Mesothelial cell of epicardium (in vitro differentiated cells): ENCODE results near the gene DNAL1. TPM values are rescaled to one million over a fixed set of nuclear protein-coding genes. Genes with fewer than 3 reads are reported as not detected.
"Not testable (repeated sequence)": the region's sequence is repeated elsewhere in the genome, so short reads cannot be mapped to it uniquely, and the experiment has no call there.

Source experiments
- DNase-seq, 2 experiments: peaks; one replicate each; pipeline ENCODE4 v3.0.0; 2021; ENCODE audit warnings: low spot score in 2 of 2; ENCODE audit not compliant: unreplicated experiment in 2 of 2
- H3K27ac Mint-ChIP-seq: 2 replicates; pipeline ENCODE4 v1.8.0; 2021; ENCODE audit warnings: mixed read lengths
- H3K27me3 Mint-ChIP-seq: 2 replicates; pipeline ENCODE4 v1.8.0; 2021; ENCODE audit warnings: low read depth, mixed read lengths
- H3K36me3 Mint-ChIP-seq: 2 replicates; pipeline ENCODE4 v1.8.0; 2021; ENCODE audit warnings: mixed read lengths
- H3K4me1 Mint-ChIP-seq: 2 replicates; pipeline ENCODE4 v1.8.0; 2021; ENCODE audit warnings: mixed read lengths
- H3K4me3 Mint-ChIP-seq: 2 replicates; pipeline ENCODE4 v1.8.0; 2021; ENCODE audit warnings: mild to moderate bottlenecking, moderate library complexity, mixed read lengths
- H3K9me3 Mint-ChIP-seq: 2 replicates; pipeline ENCODE4 v1.8.0; 2021; ENCODE audit warnings: mixed read lengths
- total RNA-seq: library from RNA; stranded (reverse); gene quantifications from 3 replicates; pipeline ENCODE4 v1.2.1, GENCODE V29; 2021
- TF ChIP-seq, protein P1 (sequence below): fragments of 200-600 bp; sonication (generic); IDR thresholded peaks from one replicate; pipeline ENCODE4 v1.5.0; 2021; ENCODE audit warnings: antibody characterized with exemption; ENCODE audit not compliant: unreplicated experiment

DNAL1 gene
- total RNA-seq, 1 donor from 2014 or later, result 13.8 TPM

DNA sequence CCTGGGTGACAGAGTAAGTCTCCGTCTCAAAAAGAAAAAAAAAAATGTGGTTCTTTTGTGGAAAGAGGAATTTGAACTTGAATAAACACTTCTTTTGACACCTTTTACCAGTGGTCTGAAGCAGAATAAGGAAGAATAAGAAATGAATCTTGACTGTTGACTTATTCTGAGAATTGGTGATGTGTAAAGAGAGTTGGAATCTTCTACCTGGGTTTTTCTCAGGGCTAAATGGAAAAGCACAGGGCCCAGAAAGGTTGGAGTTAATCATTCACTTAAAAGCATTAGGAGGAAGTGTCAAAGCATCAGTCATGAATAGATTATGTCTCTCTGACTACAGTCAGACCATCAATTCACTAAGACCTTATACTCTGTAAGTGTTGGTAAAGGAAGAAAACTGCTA lies 55.5 kb downstream of the DNAL1 start:
- Mint-ChIP-seq H3K27ac (no peak overlapping the region), H3K27me3 (no peaks in the 10 kb centered on the region), H3K4me1 (no peaks in the 10 kb centered on the region), H3K36me3 (peaks cover 20% of the 10 kb centered on the region), H3K4me3 (no peak overlapping the region), H3K9me3 (no peaks in the 10 kb centered on the region)
- DNase-seq, result no peak
- TF ChIP-seq, protein P1, sequence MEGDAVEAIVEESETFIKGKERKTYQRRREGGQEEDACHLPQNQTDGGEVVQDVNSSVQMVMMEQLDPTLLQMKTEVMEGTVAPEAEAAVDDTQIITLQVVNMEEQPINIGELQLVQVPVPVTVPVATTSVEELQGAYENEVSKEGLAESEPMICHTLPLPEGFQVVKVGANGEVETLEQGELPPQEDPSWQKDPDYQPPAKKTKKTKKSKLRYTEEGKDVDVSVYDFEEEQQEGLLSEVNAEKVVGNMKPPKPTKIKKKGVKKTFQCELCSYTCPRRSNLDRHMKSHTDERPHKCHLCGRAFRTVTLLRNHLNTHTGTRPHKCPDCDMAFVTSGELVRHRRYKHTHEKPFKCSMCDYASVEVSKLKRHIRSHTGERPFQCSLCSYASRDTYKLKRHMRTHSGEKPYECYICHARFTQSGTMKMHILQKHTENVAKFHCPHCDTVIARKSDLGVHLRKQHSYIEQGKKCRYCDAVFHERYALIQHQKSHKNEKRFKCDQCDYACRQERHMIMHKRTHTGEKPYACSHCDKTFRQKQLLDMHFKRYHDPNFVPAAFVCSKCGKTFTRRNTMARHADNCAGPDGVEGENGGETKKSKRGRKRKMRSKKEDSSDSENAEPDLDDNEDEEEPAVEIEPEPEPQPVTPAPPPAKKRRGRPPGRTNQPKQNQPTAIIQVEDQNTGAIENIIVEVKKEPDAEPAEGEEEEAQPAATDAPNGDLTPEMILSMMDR, result no peak

DNA sequence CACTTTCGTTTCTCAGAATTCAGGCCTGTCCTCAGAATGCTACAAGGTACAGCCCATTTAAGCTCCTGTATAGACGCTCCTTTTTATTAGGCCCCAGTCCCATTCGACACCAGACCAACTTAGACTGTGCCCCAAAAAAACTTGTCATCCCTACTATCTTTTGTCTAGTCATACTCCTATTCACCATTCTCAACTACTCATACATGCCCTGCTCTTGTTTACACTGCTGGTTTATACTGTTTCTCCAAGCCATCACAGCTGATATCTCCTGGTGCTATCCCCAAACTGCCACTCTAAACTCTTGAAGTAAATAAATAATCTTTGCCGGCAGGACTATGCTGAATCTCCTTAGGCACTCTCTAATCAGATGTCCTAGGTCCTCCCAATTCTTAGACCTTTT lies 63.3 kb downstream of the DNAL1 start:
- Mint-ChIP-seq H3K4me1 (peaks cover 13% of the 10 kb centered on the region), H3K36me3 (peaks cover 12% of the 10 kb centered on the region)
- H3K4me3 Mint-ChIP-seq, H3K27ac Mint-ChIP-seq, H3K27me3 Mint-ChIP-seq, DNase-seq, H3K9me3 Mint-ChIP-seq: not testable (repeated sequence)

DNA sequence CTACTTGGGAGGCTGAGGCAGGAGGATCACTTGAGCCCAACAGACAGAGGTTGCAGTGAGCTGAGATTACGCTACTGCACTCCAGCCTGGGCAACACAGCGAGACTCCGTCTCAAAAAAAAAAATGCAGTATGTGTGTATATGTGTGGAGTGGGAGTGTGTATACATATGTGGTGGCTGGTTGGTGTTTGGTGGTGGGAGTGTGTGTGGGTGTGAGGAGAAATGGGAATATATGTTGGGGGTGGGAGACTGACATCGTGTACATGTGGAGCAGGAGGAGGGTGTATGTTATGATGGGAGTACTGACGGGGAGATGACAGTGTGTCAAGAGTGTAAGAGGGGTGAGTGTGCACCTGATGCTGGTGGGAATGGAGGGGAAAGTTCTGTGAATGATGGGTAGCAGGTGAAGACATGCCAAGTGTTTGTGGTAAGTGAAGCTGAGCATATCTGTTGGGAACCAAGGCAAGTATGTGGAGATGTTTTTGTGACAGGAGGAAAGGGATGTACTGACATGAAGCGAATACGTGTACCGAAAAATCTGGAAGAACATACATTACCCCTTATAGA lies 65.2 kb downstream of the DNAL1 start:
- Mint-ChIP-seq H3K4me3 (no peak overlapping the region), H3K27ac (peak overlapping the region; percentile 15), H3K27me3 (no peaks in the 10 kb centered on the region), H3K36me3 (no peaks in the 10 kb centered on the region), H3K9me3 (no peaks in the 10 kb centered on the region), H3K4me1 (peaks cover 25% of the 10 kb centered on the region)
- DNase-seq, result no peak
- TF ChIP-seq, protein P1, result no peak

DNA sequence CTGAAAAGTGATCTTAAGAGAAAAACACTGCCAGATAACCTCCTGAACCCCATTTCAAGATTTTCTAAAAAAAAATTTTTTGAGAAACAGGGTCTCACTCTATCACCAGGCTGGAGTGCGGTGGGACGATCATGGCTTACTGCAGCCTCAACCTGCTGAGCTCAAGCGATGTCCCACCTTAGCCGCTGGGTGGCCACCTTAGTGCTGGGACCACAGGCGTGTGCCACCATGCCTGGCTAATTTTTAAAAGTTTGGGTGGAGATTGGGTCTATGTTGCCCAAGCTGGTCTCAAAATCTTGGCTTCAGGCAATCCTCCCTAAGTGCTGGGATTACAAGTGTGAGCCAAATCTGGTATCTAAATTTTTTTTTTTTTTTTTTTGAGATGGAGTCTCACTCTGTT lies 66.0 kb downstream of the DNAL1 start:
- no peaks in the 10 kb centered on the region for H3K9me3 Mint-ChIP-seq
- H3K4me3 Mint-ChIP-seq, result no peak overlapping the region
- H3K36me3 Mint-ChIP-seq, result peaks cover 2% of the 10 kb centered on the region
- DNase-seq, result no peak
- TF ChIP-seq, protein P1, result no peak
- no peak overlapping the region for H3K27ac Mint-ChIP-seq
- H3K27me3 Mint-ChIP-seq, result no peaks in the 10 kb centered on the region
- peaks cover 27% of the 10 kb centered on the region for H3K4me1 Mint-ChIP-seq

DNA sequence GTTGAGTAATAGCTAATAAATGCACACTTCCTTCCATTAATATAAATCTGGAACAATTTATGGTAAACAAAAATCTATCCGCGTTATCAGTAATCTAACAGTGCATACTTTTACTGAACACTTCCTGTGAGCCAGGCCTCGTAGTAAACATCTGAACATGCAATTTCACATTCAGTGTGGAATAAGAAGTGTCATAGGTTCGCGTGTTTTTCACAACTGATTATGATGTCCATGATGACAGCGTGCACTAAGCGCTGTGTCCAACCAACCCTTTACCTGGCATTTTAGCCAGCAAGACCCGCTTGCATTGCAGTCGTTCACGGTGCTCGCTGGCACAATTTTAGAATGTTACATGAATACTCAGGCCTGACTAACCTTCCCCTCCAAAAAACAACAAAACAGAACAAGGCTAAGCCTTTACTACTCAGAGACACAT lies 67.3 kb downstream of the DNAL1 start:
- H3K4me3 Mint-ChIP-seq, result peak overlapping the region; percentile 84
- no peak for DNase-seq
- peaks cover 4% of the 10 kb centered on the region for H3K36me3 Mint-ChIP-seq
- H3K27ac Mint-ChIP-seq, result peak overlapping the region; percentile 97
- no peaks in the 10 kb centered on the region for H3K9me3 Mint-ChIP-seq
- H3K27me3 Mint-ChIP-seq, result no peaks in the 10 kb centered on the region
- peaks cover 31% of the 10 kb centered on the region for H3K4me1 Mint-ChIP-seq
- TF ChIP-seq, protein P1, result no peak

DNA sequence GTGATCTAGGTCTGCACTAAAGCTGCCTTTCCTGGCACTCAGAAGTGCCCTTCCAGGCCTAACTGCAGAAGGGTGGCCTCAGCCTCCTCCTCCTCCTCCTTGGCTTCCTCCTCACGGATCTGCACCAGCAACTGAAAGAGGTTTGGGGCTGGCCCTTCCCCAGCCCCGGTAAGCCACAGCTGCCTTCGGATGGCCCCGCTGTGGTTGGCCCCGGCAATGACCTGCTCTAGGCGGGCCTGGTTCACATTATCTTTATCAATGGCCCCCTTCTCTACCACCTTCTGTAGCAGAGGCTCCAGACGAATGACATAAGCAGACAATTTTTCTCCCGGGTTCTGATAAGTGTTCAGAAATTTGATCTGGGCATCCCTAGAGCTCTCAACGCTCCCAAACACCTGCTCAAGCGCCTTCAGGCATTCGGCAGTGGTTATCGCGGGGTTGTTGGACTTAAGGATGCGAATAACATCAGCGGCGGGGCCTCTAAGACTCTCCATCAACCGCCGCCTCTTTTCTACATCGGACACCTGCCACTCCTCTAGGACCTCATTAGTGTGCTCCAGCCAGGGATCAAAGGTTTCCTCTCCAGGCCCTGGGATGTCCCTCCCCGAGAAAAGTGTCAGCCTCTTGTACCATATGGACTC lies 67.9 kb downstream of the DNAL1 start:
- Mint-ChIP-seq H3K27ac (peak overlapping the region; percentile 97), H3K36me3 (peaks cover 4% of the 10 kb centered on the region), H3K4me3 (peak overlapping the region; percentile 84), H3K4me1 (peaks cover 37% of the 10 kb centered on the region), H3K27me3 (no peaks in the 10 kb centered on the region), H3K9me3 (no peaks in the 10 kb centered on the region)
- TF ChIP-seq, protein P1, result no peak
- DNase-seq, result no peak
